ENCODE results near the gene RETN.

The RETN gene

DNA sequence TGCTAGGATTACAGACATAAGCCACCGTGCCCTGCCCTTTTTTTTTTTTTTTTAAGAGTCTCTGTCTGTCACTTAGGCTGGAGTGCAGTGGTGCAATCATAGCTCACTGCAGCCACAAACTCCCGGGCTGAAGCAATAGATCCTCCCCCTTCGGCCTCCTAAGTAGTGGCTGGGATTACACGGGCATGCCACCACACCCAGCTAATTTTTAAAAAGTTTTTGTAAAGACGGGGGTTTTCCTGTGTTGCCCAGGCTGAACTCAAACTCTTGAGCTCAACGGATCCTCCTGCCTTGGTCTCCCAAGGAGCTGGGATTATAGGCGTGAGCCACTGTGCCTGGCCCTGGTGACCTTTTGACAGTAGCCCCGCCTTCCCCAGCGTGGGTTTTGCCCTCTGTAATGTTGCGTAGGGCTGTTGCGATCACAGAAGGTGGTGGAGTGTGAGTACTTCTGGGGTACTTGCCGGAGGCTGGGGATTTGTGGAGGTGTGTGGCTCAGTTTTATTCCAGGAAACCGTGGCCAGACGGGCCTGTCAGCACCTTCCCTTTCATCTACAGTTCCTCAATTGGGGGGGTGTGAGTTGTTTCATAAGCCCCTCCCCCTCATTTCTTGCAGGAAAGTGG, 11.6 kb upstream of the RETN start:
- DNase-seq (ENCODE audit: low read depth in 2 of 2), result no peak

GRCh38 chr19:7658219-7658686, 10.6 kb upstream of the RETN start:
- DNase-seq (ENCODE audit: low read depth in 2 of 2), result no peak

GRCh38 chr19:7661744-7662538, 6.9 kb upstream of the RETN start:
- no peak for DNase-seq (ENCODE audit: low read depth in 2 of 2)

GRCh38 chr19:7662657-7663056, 6.2 kb upstream of the RETN start:
- no peak for DNase-seq (ENCODE audit: low read depth in 2 of 2)

DNA sequence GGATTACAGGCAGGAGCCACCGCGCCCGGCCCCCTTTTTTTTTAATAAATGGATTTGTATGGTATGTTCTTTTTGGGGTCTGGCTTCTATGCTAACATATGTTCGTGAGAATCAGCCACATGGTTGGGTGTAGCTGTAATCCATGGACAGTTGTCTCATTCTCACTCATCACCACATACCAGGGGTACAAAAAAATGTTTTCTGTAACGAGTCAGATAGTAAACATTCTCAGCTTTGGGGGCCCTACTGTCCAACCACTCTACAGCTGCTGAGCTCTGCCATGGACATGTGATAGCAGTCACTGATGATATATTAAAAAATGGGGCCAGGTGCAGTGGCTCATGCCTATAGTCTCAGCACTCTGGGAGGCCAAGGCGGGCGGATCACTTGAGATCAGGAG, 5.1 kb upstream of the RETN start:
- DNase-seq (ENCODE audit: low read depth in 2 of 2), result no peak

GRCh38 chr19:7665076-7665475, 3.8 kb upstream of the RETN start:
- DNase-seq (ENCODE audit: low read depth in 2 of 2), result no peak

GRCh38 chr19:7669641-7670040, 792 bp downstream of the RETN start:
- no peak for DNase-seq (ENCODE audit: low read depth in 2 of 2)

GRCh38 chr19:7670150-7670783, 1.4 kb downstream of the RETN start:
- DNase-seq (ENCODE audit: low read depth in 2 of 2), result peak in 1 of 2 donors; percentile 19

- DNase-seq (ENCODE audit: low read depth in 2 of 2), result no peak
Measured at GRCh38 chr19:7670790-7671189, 1.9 kb downstream of the RETN start.

DNA sequence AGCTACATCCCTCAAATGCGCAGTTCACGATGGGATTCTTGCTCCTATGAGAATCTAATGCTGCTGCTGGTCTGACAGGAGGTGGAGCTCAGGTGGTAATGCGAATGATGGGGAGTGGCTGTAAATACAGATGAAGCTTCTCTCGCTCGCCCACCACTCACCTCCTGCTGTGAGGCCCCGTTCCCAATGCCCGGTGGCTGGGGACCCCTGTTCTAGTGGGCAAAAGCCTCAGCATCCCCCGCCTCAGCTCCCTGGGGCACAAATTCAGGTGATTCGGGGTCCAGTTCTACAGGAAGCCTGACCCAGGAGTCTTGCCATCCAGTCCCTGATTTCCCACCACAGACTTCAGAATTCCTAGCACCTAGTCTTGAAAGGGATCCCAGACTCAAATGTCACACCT, 3.7 kb downstream of the RETN start:
- DNase-seq (ENCODE audit: low read depth in 2 of 2), result no peak

- DNase-seq (ENCODE audit: low read depth in 2 of 2), result no peak
Measured at GRCh38 chr19:7674010-7675005, 5.5 kb downstream of the RETN start.

DNA sequence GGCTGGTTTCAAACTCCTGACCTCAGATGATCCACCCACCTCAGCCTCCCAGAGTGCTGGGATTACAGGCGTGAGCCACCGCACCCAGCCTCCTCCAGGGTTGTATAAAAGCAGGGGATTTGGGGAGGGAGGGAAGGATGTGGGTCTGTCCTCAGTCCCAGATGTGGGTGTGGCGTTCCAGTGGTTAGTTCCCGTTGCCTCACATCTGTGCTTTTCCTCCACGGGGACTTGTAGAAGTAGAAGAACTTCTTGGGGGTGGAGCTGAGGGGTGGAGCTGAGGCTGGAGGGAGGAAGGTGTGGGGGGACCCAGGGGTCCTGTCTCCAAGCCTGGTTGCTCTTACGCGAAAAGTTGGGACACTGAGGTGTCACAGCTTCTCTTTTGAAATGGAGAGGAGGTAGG, 7.5 kb downstream of the RETN start:
- DNase-seq (ENCODE audit: low read depth in 2 of 2), result no peak

GRCh38 chr19:7676854-7677253, 8.0 kb downstream of the RETN start, which contains the start of gene MCEMP1:
Gene MCEMP1 (plus strand): TSS chr19:7677090. CDS start chr19:7677121, 31 bp downstream.
- no peak for DNase-seq (ENCODE audit: low read depth in 2 of 2)

DNA sequence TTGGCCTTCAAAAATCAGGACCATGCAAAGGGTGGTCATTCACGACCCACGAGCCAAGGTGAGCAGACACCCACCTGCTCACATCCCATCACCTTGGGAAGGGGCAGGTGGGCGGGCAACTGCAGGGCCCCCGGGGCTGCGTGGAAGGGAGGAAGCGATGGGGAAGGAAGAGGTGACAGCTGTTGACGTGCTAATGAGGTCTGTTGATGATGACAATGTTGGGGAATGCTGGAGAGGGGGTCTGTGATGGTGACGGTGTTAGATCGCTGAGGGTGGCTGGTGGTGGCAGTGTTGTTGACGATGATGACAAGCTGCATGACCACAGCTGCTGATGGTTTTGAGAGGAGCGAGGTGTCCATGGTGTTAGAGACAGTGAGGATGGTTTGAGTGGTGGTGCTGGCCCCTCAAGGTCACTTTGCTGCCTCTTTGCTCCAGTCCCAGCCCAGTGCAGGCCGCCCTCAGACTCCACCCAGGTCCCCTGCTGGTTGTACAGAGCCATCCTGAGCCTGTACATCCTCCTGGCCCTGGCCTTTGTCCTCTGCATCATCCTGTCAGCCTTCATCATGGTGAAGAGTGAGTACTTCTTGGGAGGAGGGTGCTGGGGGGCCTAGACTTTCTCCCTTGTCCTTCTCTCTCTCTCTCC, 8.9 kb downstream of the RETN start:
- no peak for DNase-seq (ENCODE audit: low read depth in 2 of 2)

DNA sequence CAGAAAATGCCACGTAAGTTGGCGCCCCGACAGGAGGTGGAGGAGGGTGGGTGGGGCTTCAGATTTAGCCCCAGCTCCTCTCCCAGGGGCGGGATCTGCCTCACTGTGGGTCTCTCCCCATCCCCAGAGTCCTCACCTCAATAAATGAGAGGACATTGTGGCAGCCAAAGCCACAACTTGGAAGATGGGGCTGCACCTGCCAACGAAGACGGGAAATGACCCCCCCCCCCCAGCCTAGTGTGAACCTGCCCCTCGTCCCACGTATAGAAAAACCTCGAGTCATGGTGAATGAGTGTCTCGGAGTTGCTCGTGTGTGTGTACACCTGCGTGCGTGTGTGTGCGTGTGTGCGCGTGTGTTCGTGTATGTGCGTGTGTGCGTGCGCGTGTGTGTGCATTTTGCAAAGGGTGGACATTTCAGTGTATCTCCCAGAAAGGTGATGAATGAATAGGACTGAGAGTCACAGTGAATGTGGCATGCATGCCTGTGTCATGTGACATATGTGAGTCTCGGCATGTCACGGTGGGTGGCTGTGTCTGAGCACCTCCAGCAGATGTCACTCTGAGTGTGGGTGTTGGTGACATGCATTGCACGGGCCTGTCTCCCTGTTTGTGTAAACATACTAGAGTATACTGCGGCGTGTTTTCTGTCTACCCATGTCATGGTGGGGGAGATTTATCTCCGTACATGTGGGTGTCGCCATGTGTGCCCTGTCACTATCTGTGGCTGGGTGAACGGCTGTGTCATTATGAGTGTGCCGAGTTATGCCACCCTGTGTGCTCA, 10.3 kb downstream of the RETN start:
- peak; percentile 39 to 47 for DNase-seq (ENCODE audit: low read depth in 2 of 2)

GRCh38 chr19:7679771-7680605, 11.1 kb downstream of the RETN start:
- DNase-seq (ENCODE audit: low read depth in 2 of 2), result no peak

DNA sequence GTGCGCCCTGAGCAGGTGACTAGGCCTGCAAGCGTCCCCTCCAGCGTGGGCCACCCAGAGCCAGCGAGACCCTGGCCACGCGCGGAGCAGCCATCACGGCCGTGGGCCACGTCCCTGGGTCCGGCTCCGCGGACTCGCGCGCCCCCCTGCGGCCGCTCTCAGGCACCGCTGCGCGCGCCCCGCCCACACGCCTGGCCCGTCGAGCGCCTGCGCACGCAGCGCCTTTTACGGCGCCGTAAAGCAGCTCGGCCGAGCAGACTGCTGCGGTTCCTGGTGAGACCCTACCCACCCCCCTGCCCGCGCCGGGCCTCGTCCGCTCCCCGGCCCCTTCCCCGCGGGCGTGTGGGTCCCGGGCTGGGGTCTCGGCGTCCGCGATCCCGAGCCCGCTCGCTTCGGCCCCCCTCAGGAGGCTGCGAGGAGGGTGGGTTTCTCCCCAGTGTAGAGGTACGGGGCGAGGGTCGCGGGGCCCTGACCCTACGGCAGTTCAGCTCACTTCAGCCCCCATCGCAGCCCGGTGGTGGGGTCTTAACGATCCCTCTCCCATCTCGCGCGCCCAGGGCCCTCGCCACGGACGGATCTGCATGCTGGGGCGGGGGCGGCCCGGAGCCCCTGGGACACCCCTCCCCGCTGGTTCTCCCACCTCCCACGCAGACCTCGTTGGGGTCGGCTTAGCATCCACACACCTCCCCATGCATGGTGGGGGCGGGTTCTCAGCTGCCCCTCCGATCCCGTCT, 11.9 kb downstream of the RETN start, which contains the start of gene TRAPPC5:
Gene TRAPPC5 (plus strand): TSS at position 228 of the 734 bp plus-strand sequence. CDS start 1,421 bp downstream, outside the sequence.
- peak; percentile 80 for DNase-seq (ENCODE audit: low read depth in 2 of 2)
